ENCODE results near the gene MVK.

MVK gene

GRCh38 chr12:109641422-109641821 is 67.8 kb downstream of the MVK start:
- H3K4me3 ChIP-seq (ENCODE audit: insufficient read depth, low read length, poor library complexity, severe bottlenecking), result no peak overlapping the region
- H3K36me3 ChIP-seq (ENCODE audit: low read length), result no peaks in the 10 kb centered on the region
- H3K9me3 ChIP-seq (ENCODE audit: insufficient read depth, low read length), result no peaks in the 10 kb centered on the region
- no peaks in the 10 kb centered on the region for H3K9me2 ChIP-seq (replicated peaks; ENCODE audit: insufficient read depth, low read length)
- no peak overlapping the region for H3K9ac ChIP-seq (ENCODE audit: low read length)
- no peaks in the 10 kb centered on the region for H3K27me3 ChIP-seq (ENCODE audit: low read length)
- no peak overlapping the region for H3K27ac ChIP-seq (ENCODE audit: low read depth, low read length)
- no peak overlapping the region for H2AFZ ChIP-seq (ENCODE audit: low read depth, low read length, severe bottlenecking)
- no peaks in the 10 kb centered on the region for H3K79me2 ChIP-seq (ENCODE audit: insufficient read depth, low read length)
- no peak overlapping the region for H3K4me2 ChIP-seq (ENCODE audit: low read depth, low read length, poor library complexity, severe bottlenecking)
- TF ChIP-seq CTCF (IDR thresholded peaks at IDR 0.05; ENCODE audit: insufficient read depth, low read length, poor library complexity, severe bottlenecking) (no peak), EZH2phosphoT487 (conservative IDR thresholded peaks at IDR 0.05; ENCODE audit: low read length) (no peak)
- no peaks in the 10 kb centered on the region for H4K20me1 ChIP-seq (ENCODE audit: low read depth, low read length)
- no peaks in the 10 kb centered on the region for H3F3A ChIP-seq (ENCODE audit: insufficient read depth)

GRCh38 chr12:109642506-109643132 is 69.0 kb downstream of the MVK start:
- Histone ChIP-seq H3K79me2 (ENCODE audit: insufficient read depth, low read length) (no peaks in the 10 kb centered on the region), H3K4me2 (ENCODE audit: low read depth, low read length, poor library complexity, severe bottlenecking) (no peak overlapping the region), H3K9me3 (ENCODE audit: insufficient read depth, low read length) (no peaks in the 10 kb centered on the region), H3K9ac (ENCODE audit: low read length) (no peak overlapping the region), H3F3A (ENCODE audit: insufficient read depth) (no peaks in the 10 kb centered on the region), H3K27me3 (ENCODE audit: low read length) (no peaks in the 10 kb centered on the region), H3K4me3 (ENCODE audit: insufficient read depth, low read length, poor library complexity, severe bottlenecking) (no peak overlapping the region), H3K9me2 (replicated peaks; ENCODE audit: insufficient read depth, low read length) (no peaks in the 10 kb centered on the region), H2AFZ (ENCODE audit: low read depth, low read length, severe bottlenecking) (no peak overlapping the region), H4K20me1 (ENCODE audit: low read depth, low read length) (no peaks in the 10 kb centered on the region), H3K27ac (ENCODE audit: low read depth, low read length) (no peak overlapping the region), H3K36me3 (ENCODE audit: low read length) (no peaks in the 10 kb centered on the region)
- TF ChIP-seq EZH2phosphoT487 (conservative IDR thresholded peaks at IDR 0.05; ENCODE audit: low read length) (no peak), CTCF (IDR thresholded peaks at IDR 0.05; ENCODE audit: insufficient read depth, low read length, poor library complexity, severe bottlenecking) (no peak)

GRCh38 chr12:109645194-109645593 is 71.6 kb downstream of the MVK start:
- H4K20me1 ChIP-seq (ENCODE audit: low read depth, low read length), result no peaks in the 10 kb centered on the region
- H3F3A ChIP-seq (ENCODE audit: insufficient read depth), result no peaks in the 10 kb centered on the region
- TF ChIP-seq EZH2phosphoT487 (conservative IDR thresholded peaks at IDR 0.05; ENCODE audit: low read length) (no peak), CTCF (IDR thresholded peaks at IDR 0.05; ENCODE audit: insufficient read depth, low read length, poor library complexity, severe bottlenecking) (no peak)
- H3K4me2 ChIP-seq (ENCODE audit: low read depth, low read length, poor library complexity, severe bottlenecking), result no peak overlapping the region
- no peak overlapping the region for H2AFZ ChIP-seq (ENCODE audit: low read depth, low read length, severe bottlenecking)
- no peak overlapping the region for H3K4me3 ChIP-seq (ENCODE audit: insufficient read depth, low read length, poor library complexity, severe bottlenecking)
- no peaks in the 10 kb centered on the region for H3K9me3 ChIP-seq (ENCODE audit: insufficient read depth, low read length)
- no peaks in the 10 kb centered on the region for H3K79me2 ChIP-seq (ENCODE audit: insufficient read depth, low read length)
- no peaks in the 10 kb centered on the region for H3K36me3 ChIP-seq (ENCODE audit: low read length)
- no peak overlapping the region for H3K27ac ChIP-seq (ENCODE audit: low read depth, low read length)
- H3K9ac ChIP-seq (ENCODE audit: low read length), result no peak overlapping the region
- no peaks in the 10 kb centered on the region for H3K27me3 ChIP-seq (ENCODE audit: low read length)
- H3K9me2 ChIP-seq (replicated peaks; ENCODE audit: insufficient read depth, low read length), result no peaks in the 10 kb centered on the region
